Amygdala (tissue), 56 donors: ENCODE results near the gene TESK2.
"Not testable (repeated sequence)": the region's sequence is repeated elsewhere in the genome, so short reads cannot be mapped to it uniquely, and the experiment has no call there.

Source experiments
- DNase-seq, 56 donors: peaks; one replicate each; lab custom pipeline; 2025; lab: John Stamatoyannopoulos, UW

TESK2 gene, protein sequence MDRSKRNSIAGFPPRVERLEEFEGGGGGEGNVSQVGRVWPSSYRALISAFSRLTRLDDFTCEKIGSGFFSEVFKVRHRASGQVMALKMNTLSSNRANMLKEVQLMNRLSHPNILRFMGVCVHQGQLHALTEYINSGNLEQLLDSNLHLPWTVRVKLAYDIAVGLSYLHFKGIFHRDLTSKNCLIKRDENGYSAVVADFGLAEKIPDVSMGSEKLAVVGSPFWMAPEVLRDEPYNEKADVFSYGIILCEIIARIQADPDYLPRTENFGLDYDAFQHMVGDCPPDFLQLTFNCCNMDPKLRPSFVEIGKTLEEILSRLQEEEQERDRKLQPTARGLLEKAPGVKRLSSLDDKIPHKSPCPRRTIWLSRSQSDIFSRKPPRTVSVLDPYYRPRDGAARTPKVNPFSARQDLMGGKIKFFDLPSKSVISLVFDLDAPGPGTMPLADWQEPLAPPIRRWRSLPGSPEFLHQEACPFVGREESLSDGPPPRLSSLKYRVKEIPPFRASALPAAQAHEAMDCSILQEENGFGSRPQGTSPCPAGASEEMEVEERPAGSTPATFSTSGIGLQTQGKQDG

DNA sequence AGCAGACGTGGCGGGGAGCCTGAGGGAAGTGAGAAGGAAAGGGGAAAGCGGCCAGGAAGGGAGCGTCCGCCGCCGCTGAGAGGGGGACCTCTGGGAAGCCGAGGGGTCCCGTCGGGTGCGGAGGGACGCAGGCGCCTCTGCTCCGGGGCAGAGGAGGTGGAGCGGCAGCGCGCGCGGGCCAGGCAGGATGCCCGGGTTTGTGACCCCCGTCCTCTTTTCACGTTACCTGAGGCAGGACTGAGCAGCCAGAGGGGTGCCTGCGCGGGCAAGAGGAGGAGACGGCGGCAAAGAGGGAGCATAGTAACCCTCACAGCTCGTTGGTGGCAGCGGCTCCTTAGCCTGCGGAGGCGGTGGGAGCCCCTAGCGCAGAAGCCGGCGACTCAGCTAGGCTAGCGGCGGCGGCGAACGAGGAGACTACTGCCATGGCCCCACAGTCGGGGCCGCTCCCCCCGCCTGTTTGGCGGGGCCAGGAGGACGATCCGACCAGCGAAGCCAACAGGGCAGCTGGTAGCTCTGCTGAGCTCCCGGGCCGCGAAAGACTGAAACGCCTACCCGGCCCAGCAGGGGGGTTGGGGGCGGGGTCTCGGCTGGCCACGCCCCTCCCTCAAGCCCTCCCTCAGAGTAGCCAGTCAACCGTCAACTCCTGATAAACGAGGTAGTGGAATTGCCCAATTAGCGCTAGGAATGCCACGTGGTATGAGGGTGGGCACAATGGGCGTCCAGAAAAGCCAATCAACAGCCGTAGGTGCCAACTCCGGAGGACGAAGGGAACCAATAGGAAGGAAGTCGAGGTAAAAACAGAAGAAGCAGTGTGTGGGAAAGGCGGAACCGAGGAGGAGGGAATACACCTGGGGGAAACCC lies at the start of gene TESK2:
TSS of gene TESK2 (minus strand) at position 538 of the 861 bp plus-strand sequence. CDS start 33,378 bp downstream, outside the sequence.
- DNase-seq = peak; percentile 79 to 100 (median 98)

DNA sequence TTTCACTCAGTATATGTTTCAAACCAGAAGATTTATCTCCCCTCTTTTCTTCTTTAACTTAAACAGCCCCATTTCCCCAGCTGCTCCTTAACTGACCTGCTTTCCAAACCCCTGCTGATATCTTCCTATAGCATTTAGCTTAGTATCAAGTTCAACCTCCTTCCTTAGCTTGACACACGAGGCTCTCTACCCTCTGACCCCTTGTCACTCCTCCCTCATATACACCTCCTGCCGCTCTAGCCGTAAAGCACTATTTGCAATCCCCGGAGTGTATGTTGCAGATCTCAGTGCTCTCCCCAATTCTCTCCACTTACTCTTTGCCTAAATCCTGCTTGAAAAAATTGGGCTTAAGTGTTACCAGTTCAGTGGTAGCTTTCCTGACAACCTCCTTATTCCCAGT lies 45.9 kb upstream of the TESK2 start:
- DNase-seq = no peak

DNA sequence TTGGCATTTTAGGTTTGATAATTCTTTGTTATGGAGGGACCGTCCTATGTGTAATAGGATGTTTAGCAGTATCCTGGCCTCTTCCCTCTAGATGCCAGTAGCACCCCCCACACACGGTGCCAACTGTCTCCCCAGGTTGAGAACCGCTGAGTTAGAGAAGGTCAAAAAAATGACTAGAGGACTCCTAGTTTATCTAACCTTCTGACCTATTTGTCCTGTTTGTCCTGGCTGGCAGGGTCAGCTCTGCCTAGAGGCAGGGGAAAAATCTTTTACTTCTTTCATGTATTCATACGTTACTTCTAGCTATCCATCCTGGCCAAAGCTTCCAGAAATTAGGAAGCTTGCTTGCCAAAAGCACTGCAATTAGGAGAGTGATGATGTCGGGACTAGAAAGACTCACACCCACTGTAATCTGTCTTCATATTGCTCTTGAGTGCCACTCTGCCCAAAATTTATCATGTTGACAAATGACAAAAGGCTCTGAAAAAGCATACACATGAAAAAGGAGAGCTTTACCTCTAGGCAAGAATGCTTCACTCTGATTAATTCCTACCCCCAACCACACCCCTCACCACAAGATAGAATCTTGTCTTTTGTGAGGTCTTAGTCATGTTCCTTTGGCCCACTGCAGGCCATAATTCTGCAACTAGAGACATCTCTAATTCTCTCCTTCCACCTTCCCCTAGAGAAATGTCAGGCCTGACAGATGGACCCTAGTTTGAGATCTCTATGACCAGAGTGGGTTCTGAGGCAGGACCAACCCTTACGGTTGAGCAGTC lies 45.2 kb upstream of the TESK2 start:
- DNase-seq = no peak

DNA sequence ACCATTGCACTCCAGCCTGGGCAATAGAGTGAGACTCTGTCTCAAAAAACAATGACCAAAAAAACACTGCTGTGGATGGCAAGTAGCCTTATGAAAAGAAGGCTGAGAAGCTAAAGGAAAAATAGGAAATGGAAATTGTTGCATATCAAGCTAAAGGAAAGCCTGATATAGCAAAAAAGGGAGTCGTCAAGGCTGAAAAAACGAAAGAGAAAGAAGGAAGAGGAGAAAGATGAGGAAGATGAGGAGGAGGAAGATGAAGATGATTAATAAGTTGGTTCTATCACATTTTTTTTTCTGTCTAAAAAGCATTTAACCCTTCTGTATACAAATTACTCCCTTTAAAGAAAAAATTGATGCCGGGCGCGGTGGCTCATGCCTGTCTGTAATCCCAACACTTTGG lies 40.9 kb upstream of the TESK2 start:
- DNase-seq = no peak

DNA sequence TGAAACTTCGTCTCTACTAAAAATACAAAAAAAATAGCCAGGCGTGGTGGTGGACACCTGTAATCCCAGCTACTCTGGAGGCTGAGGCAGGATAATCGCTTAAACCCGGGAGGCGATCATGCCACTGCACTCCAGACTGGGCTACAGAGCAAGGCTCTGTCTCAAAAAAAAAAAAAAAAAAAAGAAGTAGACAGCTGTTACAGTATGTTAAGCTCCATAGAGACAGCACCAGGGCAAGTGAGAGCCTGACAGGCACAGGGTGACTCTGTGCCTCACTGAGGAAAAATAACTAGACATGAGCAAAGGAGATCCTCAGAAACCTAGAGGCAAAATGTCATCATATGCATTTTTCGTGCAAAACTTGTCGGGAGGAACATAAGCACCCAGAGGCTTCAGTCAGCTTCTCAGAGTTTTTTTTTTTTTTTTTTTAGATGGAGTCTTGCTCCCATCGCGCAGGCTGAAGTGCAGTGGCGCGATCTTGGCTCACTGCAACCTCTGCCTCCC lies 39.7 kb upstream of the TESK2 start:
- DNase-seq = no peak

DNA sequence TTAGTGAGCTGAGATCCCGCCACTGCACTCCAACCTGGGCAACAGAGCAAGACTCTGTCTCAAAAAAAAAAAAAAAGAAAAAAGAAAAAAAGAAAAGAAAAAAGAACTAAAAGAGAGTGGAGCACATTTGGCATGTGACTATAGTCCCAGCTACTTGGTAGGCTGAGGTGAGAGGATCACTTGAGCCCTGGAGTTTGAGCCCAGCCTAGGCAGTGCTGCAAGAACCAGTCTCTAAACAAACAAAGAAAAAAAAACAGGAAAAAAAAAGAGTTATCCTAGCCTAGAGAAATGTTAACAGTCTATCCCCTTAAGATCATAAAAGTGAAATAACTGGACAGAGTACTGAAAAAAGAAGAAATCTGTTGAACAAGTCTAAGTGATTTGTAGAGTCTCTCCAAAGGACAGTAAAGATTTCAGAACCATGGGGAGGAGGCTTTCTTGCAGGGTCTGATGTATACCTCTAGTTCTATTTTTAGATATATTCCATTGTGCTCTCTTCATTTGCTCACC lies 35.2 kb upstream of the TESK2 start:
- DNase-seq = no peak

DNA sequence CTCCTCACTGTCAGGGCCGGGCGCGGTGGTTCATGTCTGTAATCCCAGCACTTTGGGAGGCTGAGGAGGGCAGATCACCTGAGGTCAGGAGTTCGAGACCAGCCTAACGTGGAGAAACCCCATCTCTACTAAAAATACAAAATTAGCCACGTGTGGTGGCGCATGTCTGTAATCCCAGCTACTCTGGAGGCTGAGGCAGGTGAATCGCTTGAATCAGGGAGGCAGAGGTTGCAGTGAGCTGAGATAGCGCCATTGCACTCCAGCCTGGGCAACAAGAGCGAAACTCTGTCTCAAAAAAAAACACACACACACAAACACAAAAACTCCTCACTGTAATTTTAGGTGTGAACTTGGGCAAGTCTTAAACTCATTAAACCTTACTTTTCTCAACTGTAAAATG lies 33.0 kb upstream of the TESK2 start:
- DNase-seq = not testable (repeated sequence)

DNA sequence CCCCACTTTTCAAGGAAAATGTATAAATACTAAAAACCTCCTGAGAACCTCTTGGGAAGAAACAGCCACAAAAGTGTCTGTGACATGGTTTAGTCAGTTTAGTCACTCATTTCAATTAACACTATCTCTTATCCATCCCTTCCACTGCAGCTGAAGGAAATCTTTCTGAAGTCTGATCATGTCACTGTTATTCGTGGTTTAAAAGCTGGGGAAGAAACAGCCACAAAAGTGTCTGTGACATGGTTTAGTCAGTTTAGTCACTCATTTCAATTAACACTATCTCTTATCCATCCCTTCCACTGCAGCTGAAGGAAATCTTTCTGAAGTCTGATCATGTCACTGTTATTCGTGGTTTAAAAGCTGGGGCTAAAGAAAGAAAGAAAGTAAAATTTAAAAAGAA lies 32.6 kb upstream of the TESK2 start:
- not testable (repeated sequence) for DNase-seq

DNA sequence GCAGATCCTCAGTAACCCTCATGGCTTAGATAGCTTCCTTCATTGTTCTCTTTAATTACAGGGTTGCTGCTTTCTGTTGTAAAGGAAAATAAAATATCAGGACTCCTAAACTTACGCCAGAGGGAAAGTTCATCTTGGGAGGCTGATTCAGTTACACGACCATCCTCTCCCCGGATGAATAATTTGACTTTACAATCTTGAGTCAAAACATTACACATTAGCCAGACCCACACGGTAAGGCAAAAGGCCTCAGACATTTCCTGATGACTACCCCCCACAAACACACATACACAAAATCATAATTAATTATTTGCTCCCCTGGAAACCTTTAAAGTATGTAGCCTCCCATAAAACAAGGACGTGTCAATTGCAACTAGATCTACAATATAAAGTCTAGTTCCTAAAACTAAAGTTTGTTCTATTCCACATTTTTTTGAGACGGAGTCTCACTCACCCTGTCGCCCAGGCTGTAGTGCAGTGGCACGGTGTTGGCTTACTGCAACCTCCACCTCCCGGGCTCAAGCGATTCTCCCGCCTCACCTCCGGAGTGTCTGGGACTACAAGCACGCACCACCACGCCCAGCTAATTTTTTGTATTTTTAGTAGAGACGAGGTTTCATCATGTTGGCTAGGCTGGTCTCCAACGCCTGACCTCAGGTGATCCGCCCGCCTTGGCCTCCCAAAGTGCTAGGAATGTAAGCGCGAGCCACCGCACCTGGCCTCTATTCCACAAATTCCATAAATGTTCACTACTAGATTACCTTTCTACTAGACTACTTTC lies 31.6 kb upstream of the TESK2 start:
- DNase-seq = no peak

DNA sequence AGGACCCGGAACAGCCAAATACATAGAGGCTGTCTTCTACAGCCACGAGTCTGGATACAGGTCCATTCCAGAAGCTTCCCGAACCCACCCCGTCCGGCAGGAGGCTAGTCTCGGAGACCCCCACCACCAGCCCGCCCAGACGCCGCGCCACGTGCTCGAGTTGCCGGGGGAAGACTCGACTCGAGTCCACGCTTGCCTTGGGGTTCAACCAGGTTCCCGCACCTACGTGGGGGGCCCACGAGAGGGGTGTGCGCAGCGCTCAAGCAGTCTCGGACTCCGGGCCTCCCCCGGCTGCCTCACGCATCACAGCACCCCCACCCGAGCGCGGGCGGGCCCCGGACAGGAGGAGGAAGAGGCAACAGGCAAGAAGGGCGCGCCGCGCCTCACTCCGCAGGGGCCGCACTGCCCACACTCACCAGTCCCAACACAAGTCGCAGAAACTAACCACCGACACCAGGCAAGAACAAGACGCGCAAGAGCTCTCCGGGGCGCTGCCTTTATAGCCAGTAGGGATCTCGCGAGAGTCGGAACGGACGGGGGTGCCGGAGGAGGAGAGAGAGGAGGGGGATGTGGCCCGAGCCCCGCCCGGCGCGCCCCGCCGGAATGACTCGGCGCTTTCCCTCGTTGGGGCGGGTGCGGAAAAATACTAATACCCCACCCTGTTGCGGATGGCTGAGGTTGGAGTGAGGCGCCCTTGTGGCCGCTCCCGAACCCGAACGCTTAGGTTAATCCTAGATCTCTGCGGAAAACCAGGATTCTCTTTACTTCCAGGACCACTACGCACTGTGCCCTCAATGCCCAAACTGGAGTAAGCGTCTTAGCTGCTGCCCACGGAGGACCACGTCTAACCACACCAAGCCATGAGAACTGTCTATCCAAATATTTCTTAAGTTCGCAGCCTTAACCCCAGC lies 30.7 kb upstream of the TESK2 start, which contains the start of gene PRDX1:
TSS of gene PRDX1 (minus strand) at position 472 of the 911 bp plus-strand sequence. CDS start 2,841 bp downstream, outside the sequence.
- peak in 55 of 56 donors; percentile 73 to 98 (median 93) for DNase-seq

DNA sequence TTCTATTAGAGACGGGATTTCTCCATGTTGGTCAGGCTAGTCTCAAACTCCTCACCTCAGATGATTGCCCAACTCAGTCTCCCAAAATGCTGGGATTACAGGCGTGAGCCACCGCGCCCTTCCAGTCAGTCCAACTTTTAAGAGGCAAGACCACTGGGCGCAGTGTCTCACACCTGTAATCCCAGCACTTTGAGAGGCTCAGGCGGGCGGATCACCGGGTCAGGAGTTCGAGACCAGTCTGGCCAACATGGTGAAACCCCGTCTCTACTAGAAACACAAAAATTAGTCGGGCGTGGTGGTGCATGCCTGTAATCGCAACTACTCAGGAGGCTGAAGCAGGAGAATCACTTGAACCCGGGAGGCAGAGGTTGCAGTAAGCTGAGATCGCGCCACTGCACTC lies 28.8 kb upstream of the TESK2 start:
- DNase-seq = not testable (repeated sequence)

DNA sequence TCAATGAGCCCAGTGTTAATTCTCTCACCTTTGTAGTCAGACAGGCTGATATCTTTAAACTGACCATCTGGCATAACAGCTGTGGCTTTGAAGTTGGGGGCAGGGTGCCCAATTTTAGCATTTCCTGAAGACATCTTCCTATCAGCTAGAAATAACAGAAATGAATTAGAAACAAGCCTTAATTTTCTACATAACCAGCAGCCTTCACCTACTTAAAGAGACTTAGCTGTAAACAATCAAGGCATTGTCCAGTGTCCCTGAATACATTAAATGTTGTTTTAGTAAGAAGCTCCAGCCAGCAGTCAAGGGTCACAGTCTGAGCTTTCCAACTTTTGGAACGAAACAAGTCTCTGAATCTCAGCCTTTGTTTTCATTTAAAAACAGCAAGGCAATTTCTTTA lies 27.9 kb upstream of the TESK2 start:
- DNase-seq = peak in 4 of 56 donors; percentile 12 to 18 (median 16)

DNA sequence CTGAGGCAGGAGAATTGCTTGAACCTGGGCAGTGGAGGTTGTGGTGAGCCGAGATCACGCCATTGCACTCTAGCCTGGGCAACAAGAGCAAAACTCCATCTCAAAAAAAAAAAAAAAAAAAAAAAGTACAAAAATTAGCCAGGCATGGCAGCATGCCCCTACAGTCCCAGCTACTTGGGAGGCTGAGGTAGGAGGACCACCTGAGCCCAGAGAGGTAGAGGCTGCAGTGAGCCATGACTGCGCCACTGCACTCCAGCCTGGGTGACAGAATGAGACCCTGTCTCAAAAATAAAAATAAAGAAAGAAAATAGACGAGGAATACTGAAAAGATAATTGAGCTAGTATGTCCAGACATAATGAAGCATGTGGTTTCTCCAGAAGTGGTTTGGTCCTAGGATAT lies 27.4 kb upstream of the TESK2 start:
- DNase-seq = not testable (repeated sequence)

DNA sequence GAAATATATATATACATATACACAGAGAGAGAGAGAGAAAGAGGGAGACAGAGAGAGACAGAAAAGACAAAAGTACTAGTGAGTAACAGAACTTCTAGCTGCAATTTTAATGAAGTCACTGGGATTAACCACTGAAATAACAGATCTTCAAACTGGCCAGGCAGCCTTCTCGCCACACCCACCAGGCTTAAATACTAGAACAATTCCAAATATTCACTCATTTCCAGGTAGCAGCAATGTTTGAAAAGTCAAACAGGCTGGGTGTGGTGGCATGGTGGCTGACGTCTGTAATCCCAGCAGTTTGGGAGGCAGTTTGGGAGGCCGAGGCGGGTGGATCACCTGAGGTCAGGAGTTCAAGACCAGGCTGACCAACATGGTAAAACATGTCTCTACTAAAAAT lies 25.5 kb upstream of the TESK2 start:
- no peak for DNase-seq

DNA sequence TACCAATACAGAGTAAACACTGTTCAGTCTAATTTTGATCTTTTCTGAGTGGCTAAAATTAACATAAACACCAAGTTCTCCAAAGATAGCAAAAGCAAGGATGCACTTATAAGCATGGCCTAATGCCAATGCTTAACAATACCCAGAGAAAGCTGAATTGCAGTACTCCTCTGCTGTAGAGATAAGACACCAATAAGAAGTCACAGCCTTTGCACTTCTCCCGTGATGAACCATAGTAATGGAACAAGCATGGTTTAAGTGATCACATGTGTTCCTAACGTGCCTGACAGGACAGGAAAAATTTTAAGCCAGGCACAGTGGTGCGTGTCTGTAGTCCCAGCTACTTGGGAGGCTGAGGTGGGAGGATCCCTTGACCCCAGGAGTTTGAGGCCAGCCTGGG lies 25.1 kb upstream of the TESK2 start:
- no peak for DNase-seq

DNA sequence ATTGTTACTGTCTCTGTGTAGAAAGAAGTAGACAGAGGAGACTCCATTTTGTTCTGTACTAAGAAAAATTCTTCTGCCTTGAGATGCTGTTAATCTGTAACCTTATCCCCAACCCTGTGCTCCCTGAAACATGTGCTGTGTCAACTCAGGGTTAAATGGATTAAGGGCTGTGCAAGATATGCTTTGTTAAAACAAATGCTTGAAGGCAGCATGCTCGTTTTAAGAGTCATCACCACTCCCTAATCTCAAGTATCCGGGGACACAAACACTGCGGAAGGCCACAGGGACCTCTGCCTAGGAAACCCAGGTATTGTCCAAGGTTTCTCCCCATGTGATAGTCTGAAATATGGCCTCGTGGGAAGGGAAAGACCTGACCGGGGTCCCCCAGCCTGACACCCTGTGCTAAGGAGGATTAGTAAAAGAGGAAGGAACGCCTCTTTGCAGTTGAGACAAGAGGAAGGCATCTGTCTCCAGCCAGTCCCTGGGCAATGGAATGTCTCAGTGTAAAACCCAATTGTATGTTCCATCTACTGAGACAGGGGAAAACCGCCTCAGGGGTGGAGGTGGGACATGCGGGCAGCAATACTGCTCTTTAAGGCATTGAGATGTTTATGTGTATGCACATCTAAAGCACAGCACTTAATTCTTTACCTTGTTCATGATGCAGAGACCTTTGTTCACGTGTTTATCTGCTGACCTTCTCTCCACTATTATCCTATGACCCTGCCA lies 22.7 kb upstream of the TESK2 start:
- DNase-seq = not testable (repeated sequence)

DNA sequence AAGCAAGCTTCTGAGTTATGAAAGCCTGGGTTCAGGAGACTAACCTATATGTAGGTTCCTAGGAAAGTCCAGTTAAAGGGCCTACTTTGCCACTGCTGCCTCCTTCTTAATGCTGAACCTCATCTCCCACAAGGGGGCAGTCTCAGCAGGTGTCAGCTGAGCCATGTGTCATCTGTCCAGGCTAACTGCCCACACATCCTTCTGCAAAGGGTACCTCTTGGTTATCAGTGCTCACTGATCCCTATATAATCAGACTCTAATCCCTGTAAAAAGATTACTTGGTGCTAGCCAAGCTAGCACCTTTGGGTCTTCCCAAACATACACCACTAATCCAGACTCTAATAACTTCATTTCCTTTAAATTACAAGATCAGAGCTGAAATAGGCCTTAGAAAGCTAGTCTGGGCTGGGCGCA lies 21.7 kb upstream of the TESK2 start:
- peak in 26 of 56 donors; percentile 7 to 69 (median 19) for DNase-seq
